ENCODE measurements around the gene MCRIP1. TPM values are rescaled to one million over a fixed set of nuclear protein-coding genes. Genes with fewer than 3 reads are reported as not detected.

Gene MCRIP1
- total and polyA plus RNA-seq, 2 of the 13 experiments (the other 11 are each of a cell fraction or from before 2014, with no cell fraction given): 79.7 to 84.9 TPM

DNA sequence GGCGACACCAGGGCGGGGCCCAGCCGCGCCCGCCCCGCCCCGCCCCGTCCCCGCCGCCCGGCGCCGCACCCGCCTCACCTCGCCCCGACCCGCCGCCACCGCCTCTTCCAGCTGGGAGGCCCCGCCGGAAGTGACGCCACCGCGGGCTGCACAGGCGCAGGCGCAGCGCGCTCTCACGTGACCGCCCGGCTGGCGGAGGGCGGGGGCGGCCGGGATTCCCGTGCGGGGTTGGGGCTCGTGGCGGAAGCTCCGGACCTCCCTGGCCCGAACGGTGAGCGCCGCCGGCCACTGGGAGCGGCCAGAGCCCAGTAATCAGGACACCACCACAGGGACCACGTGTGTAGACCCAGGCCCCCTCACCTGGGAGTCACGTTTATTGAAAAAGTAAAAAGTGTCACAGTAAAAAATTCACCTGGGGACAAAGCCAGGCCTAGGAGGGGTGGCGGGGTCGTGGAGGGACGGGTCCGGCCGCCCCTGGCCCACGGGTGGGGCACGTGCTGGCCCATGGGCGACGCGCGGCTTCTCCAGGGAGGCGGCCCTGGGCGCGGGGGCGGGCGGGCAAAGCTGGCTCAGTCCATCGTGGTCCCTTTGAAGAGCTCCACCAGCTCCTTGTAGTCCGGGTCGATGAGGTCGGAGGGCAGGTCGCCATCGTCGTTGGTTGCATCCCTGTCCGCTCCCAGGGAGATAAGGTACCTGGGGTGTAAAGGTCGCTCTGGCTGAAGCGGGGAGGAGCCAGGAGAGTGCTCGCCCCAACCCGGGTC is at the start of gene MCRIP1 (continued):
- TF ChIP-seq, protein P1, sequence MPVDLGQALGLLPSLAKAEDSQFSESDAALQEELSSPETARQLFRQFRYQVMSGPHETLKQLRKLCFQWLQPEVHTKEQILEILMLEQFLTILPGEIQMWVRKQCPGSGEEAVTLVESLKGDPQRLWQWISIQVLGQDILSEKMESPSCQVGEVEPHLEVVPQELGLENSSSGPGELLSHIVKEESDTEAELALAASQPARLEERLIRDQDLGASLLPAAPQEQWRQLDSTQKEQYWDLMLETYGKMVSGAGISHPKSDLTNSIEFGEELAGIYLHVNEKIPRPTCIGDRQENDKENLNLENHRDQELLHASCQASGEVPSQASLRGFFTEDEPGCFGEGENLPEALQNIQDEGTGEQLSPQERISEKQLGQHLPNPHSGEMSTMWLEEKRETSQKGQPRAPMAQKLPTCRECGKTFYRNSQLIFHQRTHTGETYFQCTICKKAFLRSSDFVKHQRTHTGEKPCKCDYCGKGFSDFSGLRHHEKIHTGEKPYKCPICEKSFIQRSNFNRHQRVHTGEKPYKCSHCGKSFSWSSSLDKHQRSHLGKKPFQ (CRISPR knock-in tag; IDR thresholded peaks at IDR 0.05; ENCODE audit: insufficient replicate concordance): peak; percentile 23
- TF ChIP-seq PAX8 (CRISPR knock-in tag; IDR thresholded peaks at IDR 0.05; ENCODE audit: borderline replicate concordance) (peak; percentile 96), ZNF572 (CRISPR knock-in tag; IDR thresholded peaks at IDR 0.05) (no peak; the same call in 1 of the 2 replicates), KLF16 (CRISPR knock-in tag; IDR thresholded peaks at IDR 0.05) (peak in 1 of 2 experiments; percentile 70; a peak in 1 of 4 replicates), ISX (CRISPR knock-in tag; conservative IDR thresholded peaks at IDR 0.05) (no peak), U2AF2 (IDR thresholded peaks at IDR 0.05; ENCODE audit: low read depth, low read length) (no peak), MEIS2 (CRISPR knock-in tag; IDR thresholded peaks at IDR 0.05) (peak; percentile 94; the same call in 1 of the 2 replicates), ARID2 (CRISPR knock-in tag; IDR thresholded peaks at IDR 0.05; ENCODE audit: borderline replicate concordance) (no peak), MIER2 (CRISPR knock-in tag; IDR thresholded peaks at IDR 0.05) (0 out of 2 replicates have a peak, but pooled peaks have one; percentile 60), NFKB2 (CRISPR knock-in tag; IDR thresholded peaks at IDR 0.05; ENCODE audit: borderline replicate concordance) (peak; percentile 96), ZNF598 (CRISPR knock-in tag; IDR thresholded peaks at IDR 0.05; ENCODE audit: borderline replicate concordance) (peak; percentile 71; the same call in 1 of the 2 replicates), ZNF737 (CRISPR knock-in tag; IDR thresholded peaks at IDR 0.05; ENCODE audit: borderline replicate concordance) (no peak)
- TF ChIP-seq, protein P2, sequence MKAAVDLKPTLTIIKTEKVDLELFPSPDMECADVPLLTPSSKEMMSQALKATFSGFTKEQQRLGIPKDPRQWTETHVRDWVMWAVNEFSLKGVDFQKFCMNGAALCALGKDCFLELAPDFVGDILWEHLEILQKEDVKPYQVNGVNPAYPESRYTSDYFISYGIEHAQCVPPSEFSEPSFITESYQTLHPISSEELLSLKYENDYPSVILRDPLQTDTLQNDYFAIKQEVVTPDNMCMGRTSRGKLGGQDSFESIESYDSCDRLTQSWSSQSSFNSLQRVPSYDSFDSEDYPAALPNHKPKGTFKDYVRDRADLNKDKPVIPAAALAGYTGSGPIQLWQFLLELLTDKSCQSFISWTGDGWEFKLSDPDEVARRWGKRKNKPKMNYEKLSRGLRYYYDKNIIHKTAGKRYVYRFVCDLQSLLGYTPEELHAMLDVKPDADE (CRISPR knock-in tag; IDR thresholded peaks at IDR 0.05): peak; percentile 85; the same call in 1 of the 2 replicates
- TF ChIP-seq, protein P3, sequence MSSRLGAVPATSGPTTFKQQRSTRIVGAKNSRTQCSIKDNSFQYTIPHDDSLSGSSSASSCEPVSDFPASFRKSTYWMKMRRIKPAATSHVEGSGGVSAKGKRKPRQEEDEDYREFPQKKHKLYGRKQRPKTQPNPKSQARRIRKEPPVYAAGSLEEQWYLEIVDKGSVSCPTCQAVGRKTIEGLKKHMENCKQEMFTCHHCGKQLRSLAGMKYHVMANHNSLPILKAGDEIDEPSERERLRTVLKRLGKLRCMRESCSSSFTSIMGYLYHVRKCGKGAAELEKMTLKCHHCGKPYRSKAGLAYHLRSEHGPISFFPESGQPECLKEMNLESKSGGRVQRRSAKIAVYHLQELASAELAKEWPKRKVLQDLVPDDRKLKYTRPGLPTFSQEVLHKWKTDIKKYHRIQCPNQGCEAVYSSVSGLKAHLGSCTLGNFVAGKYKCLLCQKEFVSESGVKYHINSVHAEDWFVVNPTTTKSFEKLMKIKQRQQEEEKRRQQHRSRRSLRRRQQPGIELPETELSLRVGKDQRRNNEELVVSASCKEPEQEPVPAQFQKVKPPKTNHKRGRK (CRISPR knock-in tag; IDR thresholded peaks at IDR 0.05): no peak
- TF ChIP-seq, protein P4, sequence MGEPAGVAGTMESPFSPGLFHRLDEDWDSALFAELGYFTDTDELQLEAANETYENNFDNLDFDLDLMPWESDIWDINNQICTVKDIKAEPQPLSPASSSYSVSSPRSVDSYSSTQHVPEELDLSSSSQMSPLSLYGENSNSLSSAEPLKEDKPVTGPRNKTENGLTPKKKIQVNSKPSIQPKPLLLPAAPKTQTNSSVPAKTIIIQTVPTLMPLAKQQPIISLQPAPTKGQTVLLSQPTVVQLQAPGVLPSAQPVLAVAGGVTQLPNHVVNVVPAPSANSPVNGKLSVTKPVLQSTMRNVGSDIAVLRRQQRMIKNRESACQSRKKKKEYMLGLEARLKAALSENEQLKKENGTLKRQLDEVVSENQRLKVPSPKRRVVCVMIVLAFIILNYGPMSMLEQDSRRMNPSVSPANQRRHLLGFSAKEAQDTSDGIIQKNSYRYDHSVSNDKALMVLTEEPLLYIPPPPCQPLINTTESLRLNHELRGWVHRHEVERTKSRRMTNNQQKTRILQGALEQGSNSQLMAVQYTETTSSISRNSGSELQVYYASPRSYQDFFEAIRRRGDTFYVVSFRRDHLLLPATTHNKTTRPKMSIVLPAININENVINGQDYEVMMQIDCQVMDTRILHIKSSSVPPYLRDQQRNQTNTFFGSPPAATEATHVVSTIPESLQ (CRISPR knock-in tag; conservative IDR thresholded peaks at IDR 0.05): peak; percentile 24; the same call in 1 of the 2 replicates
- TF ChIP-seq, protein P5, sequence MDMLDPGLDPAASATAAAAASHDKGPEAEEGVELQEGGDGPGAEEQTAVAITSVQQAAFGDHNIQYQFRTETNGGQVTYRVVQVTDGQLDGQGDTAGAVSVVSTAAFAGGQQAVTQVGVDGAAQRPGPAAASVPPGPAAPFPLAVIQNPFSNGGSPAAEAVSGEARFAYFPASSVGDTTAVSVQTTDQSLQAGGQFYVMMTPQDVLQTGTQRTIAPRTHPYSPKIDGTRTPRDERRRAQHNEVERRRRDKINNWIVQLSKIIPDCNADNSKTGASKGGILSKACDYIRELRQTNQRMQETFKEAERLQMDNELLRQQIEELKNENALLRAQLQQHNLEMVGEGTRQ (IDR thresholded peaks at IDR 0.05; ENCODE audit: low read depth, low read length): peak; percentile 89
- TF ChIP-seq, protein P5 (CRISPR knock-in tag; IDR thresholded peaks at IDR 0.05; ENCODE audit: borderline replicate concordance): peak; percentile 69
- TF ChIP-seq, protein P6, sequence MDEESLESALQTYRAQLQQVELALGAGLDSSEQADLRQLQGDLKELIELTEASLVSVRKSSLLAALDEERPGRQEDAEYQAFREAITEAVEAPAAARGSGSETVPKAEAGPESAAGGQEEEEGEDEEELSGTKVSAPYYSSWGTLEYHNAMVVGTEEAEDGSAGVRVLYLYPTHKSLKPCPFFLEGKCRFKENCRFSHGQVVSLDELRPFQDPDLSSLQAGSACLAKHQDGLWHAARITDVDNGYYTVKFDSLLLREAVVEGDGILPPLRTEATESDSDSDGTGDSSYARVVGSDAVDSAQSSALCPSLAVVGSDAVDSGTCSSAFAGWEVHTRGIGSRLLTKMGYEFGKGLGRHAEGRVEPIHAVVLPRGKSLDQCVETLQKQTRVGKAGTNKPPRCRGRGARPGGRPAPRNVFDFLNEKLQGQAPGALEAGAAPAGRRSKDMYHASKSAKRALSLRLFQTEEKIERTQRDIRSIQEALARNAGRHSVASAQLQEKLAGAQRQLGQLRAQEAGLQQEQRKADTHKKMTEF (CRISPR knock-in tag; IDR thresholded peaks at IDR 0.05): peak; percentile 92
